ENCODE data around the gene SEC16B.

Gene SEC16B

GRCh38 chr1:177944016-177944949 lies 25.6 kb downstream of the SEC16B start:
- no peaks in the 10 kb centered on the region for H3K36me3 ChIP-seq (ENCODE audit: insufficient read depth, low read length)
- H3K4me1 ChIP-seq (ENCODE audit: control insufficient read depth, insufficient read depth, low read length, unreplicated experiment) = no peaks in the 10 kb centered on the region
- no peaks in the 10 kb centered on the region for H3K79me2 ChIP-seq (ENCODE audit: control insufficient read depth, insufficient read depth, low read length, unreplicated experiment)
- no peak overlapping the region for H2AFZ ChIP-seq (ENCODE audit: low read length, unreplicated experiment)
- no peaks in the 10 kb centered on the region for H3K27me3 ChIP-seq (ENCODE audit: insufficient read depth, low read length)
- H3K4me3 ChIP-seq (ENCODE audit: low read depth, low read length) = no peak overlapping the region
- H3K27ac ChIP-seq (ENCODE audit: low read depth, low read length) = no peak overlapping the region

- Histone ChIP-seq H3K4me3 (ENCODE audit: low read depth, low read length) (no peak overlapping the region), H3K4me1 (ENCODE audit: control insufficient read depth, insufficient read depth, low read length, unreplicated experiment) (no peaks in the 10 kb centered on the region), H3K27me3 (ENCODE audit: insufficient read depth, low read length) (no peaks in the 10 kb centered on the region)
These were observed 27.9 kb downstream of the SEC16B start for GRCh38 chr1:177941976-177942375.

GRCh38 chr1:177940682-177941081 lies 29.2 kb downstream of the SEC16B start:
- no peaks in the 10 kb centered on the region for H3K79me2 ChIP-seq (ENCODE audit: control insufficient read depth, insufficient read depth, low read length, unreplicated experiment)
- no peaks in the 10 kb centered on the region for H3K27me3 ChIP-seq (ENCODE audit: insufficient read depth, low read length)
- H3K27ac ChIP-seq (ENCODE audit: low read depth, low read length) = no peak overlapping the region
- H2AFZ ChIP-seq (ENCODE audit: low read length, unreplicated experiment) = no peak overlapping the region
- no peaks in the 10 kb centered on the region for H3K36me3 ChIP-seq (ENCODE audit: insufficient read depth, low read length)
- no peak overlapping the region for H3K4me3 ChIP-seq (ENCODE audit: low read depth, low read length)
- no peaks in the 10 kb centered on the region for H3K4me1 ChIP-seq (ENCODE audit: control insufficient read depth, insufficient read depth, low read length, unreplicated experiment)

More at GRCh38 chr1:177941976-177942375, 27.9 kb downstream of the SEC16B start:
- H3K36me3 ChIP-seq (ENCODE audit: insufficient read depth, low read length) = no peaks in the 10 kb centered on the region
- no peak overlapping the region for H2AFZ ChIP-seq (ENCODE audit: low read length, unreplicated experiment)
- no peak overlapping the region for H3K27ac ChIP-seq (ENCODE audit: low read depth, low read length)
- H3K79me2 ChIP-seq (ENCODE audit: control insufficient read depth, insufficient read depth, low read length, unreplicated experiment) = no peaks in the 10 kb centered on the region

DNA sequence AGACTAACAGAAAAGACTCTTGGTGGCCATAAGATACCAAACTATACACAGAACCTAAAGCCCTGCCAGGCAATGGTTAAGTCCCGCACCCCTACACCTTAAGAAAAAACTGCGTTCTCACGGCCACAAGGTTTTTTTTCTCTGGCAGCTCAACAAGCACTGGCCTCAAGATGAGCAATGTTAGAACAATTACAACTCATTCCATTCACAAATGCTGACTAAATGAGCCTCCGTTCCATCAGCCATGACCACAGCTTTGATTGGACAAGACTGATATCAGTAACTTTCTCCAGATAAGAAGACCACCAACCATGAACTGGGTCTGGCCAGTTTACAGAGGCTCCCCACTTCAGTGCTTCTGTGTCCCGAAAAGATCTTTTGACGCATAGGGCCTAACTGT lies 31.9 kb downstream of the SEC16B start:
- no peaks in the 10 kb centered on the region for H3K36me3 ChIP-seq (ENCODE audit: insufficient read depth, low read length)
- no peaks in the 10 kb centered on the region for H3K79me2 ChIP-seq (ENCODE audit: control insufficient read depth, insufficient read depth, low read length, unreplicated experiment)
- no peak overlapping the region for H3K27ac ChIP-seq (ENCODE audit: low read depth, low read length)
- H3K27me3 ChIP-seq (ENCODE audit: insufficient read depth, low read length) = no peaks in the 10 kb centered on the region
- H3K4me3 ChIP-seq (ENCODE audit: low read depth, low read length) = no peak overlapping the region
- H3K4me1 ChIP-seq (ENCODE audit: control insufficient read depth, insufficient read depth, low read length, unreplicated experiment) = no peaks in the 10 kb centered on the region
- no peak overlapping the region for H2AFZ ChIP-seq (ENCODE audit: low read length, unreplicated experiment)

GRCh38 chr1:177937174-177937770 lies 32.6 kb downstream of the SEC16B start:
- no peaks in the 10 kb centered on the region for H3K36me3 ChIP-seq (ENCODE audit: insufficient read depth, low read length)
- no peak overlapping the region for H2AFZ ChIP-seq (ENCODE audit: low read length, unreplicated experiment)
- no peaks in the 10 kb centered on the region for H3K27me3 ChIP-seq (ENCODE audit: insufficient read depth, low read length)
- no peak overlapping the region for H3K27ac ChIP-seq (ENCODE audit: low read depth, low read length)
- no peak overlapping the region for H3K4me3 ChIP-seq (ENCODE audit: low read depth, low read length)
- no peaks in the 10 kb centered on the region for H3K4me1 ChIP-seq (ENCODE audit: control insufficient read depth, insufficient read depth, low read length, unreplicated experiment)
- H3K79me2 ChIP-seq (ENCODE audit: control insufficient read depth, insufficient read depth, low read length, unreplicated experiment) = no peaks in the 10 kb centered on the region

- Histone ChIP-seq H3K79me2 (ENCODE audit: control insufficient read depth, insufficient read depth, low read length, unreplicated experiment) (no peaks in the 10 kb centered on the region), H3K27me3 (ENCODE audit: insufficient read depth, low read length) (no peaks in the 10 kb centered on the region), H2AFZ (ENCODE audit: low read length, unreplicated experiment) (no peak overlapping the region), H3K4me3 (ENCODE audit: low read depth, low read length) (no peak overlapping the region), H3K27ac (ENCODE audit: low read depth, low read length) (no peak overlapping the region), H3K36me3 (ENCODE audit: insufficient read depth, low read length) (no peaks in the 10 kb centered on the region), H3K4me1 (ENCODE audit: control insufficient read depth, insufficient read depth, low read length, unreplicated experiment) (no peaks in the 10 kb centered on the region)
These were observed 34.0 kb downstream of the SEC16B start for GRCh38 chr1:177935638-177936415.

GRCh38 chr1:177934927-177935326 lies 34.9 kb downstream of the SEC16B start:
- no peak overlapping the region for H2AFZ ChIP-seq (ENCODE audit: low read length, unreplicated experiment)
- H3K79me2 ChIP-seq (ENCODE audit: control insufficient read depth, insufficient read depth, low read length, unreplicated experiment) = no peaks in the 10 kb centered on the region
- H3K27ac ChIP-seq (ENCODE audit: low read depth, low read length) = no peak overlapping the region
- no peaks in the 10 kb centered on the region for H3K27me3 ChIP-seq (ENCODE audit: insufficient read depth, low read length)
- H3K4me1 ChIP-seq (ENCODE audit: control insufficient read depth, insufficient read depth, low read length, unreplicated experiment) = no peaks in the 10 kb centered on the region
- no peak overlapping the region for H3K4me3 ChIP-seq (ENCODE audit: low read depth, low read length)
- H3K36me3 ChIP-seq (ENCODE audit: insufficient read depth, low read length) = no peaks in the 10 kb centered on the region

DNA sequence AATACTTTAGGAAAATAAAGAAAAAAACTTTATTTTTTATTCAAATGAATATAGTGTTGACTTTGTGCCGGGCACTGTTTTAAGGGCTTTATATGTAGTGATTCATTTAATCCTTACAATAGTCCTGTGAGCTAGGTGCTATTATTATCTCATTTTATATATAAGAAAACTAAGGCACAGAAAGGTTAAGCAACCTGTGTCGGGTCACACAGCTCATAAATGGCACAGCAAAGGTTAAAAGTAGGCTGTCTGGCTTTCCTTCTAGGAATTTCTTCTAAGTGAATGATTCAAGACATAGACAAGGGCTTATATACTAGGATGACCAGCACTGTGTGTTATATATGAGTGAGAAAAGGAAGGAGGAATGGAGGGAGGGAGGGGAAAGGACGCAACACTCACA lies 35.4 kb downstream of the SEC16B start:
- Histone ChIP-seq H3K36me3 (ENCODE audit: insufficient read depth, low read length) (no peaks in the 10 kb centered on the region), H3K79me2 (ENCODE audit: control insufficient read depth, insufficient read depth, low read length, unreplicated experiment) (no peaks in the 10 kb centered on the region), H2AFZ (ENCODE audit: low read length, unreplicated experiment) (no peak overlapping the region), H3K4me1 (ENCODE audit: control insufficient read depth, insufficient read depth, low read length, unreplicated experiment) (no peaks in the 10 kb centered on the region), H3K4me3 (ENCODE audit: low read depth, low read length) (no peak overlapping the region), H3K27ac (ENCODE audit: low read depth, low read length) (no peak overlapping the region), H3K27me3 (ENCODE audit: insufficient read depth, low read length) (no peaks in the 10 kb centered on the region)

DNA sequence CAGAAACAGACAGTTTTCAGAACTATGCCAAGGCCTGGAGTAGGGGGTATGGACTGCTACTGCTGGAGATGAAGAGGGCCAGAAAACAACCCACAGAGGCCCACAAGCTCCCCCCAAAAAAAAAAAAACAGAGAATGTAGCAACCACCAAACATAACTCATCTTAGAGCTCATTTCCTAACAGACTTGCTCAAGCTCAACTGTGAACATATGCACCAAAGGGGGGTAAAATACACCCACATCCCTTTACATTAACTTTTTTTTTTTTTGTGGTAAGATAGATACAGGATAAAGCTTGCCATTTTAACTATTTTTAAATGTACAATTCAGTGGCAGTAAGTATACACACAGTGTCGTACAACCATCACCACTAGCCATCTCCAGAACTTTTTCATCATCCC lies 36.0 kb downstream of the SEC16B start:
- Histone ChIP-seq H3K27ac (ENCODE audit: low read depth, low read length) (no peak overlapping the region), H3K79me2 (ENCODE audit: control insufficient read depth, insufficient read depth, low read length, unreplicated experiment) (no peaks in the 10 kb centered on the region), H3K36me3 (ENCODE audit: insufficient read depth, low read length) (no peaks in the 10 kb centered on the region), H2AFZ (ENCODE audit: low read length, unreplicated experiment) (no peak overlapping the region), H3K4me3 (ENCODE audit: low read depth, low read length) (no peak overlapping the region), H3K27me3 (ENCODE audit: insufficient read depth, low read length) (no peaks in the 10 kb centered on the region), H3K4me1 (ENCODE audit: control insufficient read depth, insufficient read depth, low read length, unreplicated experiment) (no peaks in the 10 kb centered on the region)

- no peak overlapping the region for H2AFZ ChIP-seq (ENCODE audit: low read length, unreplicated experiment)
- H3K27me3 ChIP-seq (ENCODE audit: insufficient read depth, low read length) = no peaks in the 10 kb centered on the region
- peaks cover 10% of the 10 kb centered on the region for H3K4me1 ChIP-seq (ENCODE audit: control insufficient read depth, insufficient read depth, low read length, unreplicated experiment)
- H3K4me3 ChIP-seq (ENCODE audit: low read depth, low read length) = no peak overlapping the region
- H3K79me2 ChIP-seq (ENCODE audit: control insufficient read depth, insufficient read depth, low read length, unreplicated experiment) = no peaks in the 10 kb centered on the region
- H3K36me3 ChIP-seq (ENCODE audit: insufficient read depth, low read length) = no peaks in the 10 kb centered on the region
- no peak overlapping the region for H3K27ac ChIP-seq (ENCODE audit: low read depth, low read length)
These were observed 37.7 kb downstream of the SEC16B start for GRCh38 chr1:177932123-177932522.

Measured in ACC112 (cell line).